Dedifferentiated amniotic fluid mesenchymal stem cell (primary cell): Measurements from ENCODE around the gene SLC19A1.
A peak's percentile ranks its signal among the peaks of the same experiment; 100 is the strongest.
"Not testable (repeated sequence)": the region's sequence is repeated elsewhere in the genome, so short reads cannot be mapped to it uniquely, and the experiment has no call there.

Experiments
- DNase-seq: peaks from one replicate; pipeline ENCODE4 v3.0.0-alpha.2; 2016; ENCODE audit errors: extremely low spot score

The SLC19A1 gene

GRCh38 chr21:45576838-45577737 lies 34.8 kb upstream of the SLC19A1 start:
- no peak for DNase-seq

- DNase-seq = no peak
Measured at GRCh38 chr21:45575993-45576837, 34.0 kb upstream of the SLC19A1 start.

- DNase-seq = no peak
Measured at GRCh38 chr21:45575304-45575992, 33.2 kb upstream of the SLC19A1 start.

GRCh38 chr21:45574691-45575090 lies 32.5 kb upstream of the SLC19A1 start:
- no peak for DNase-seq

- no peak for DNase-seq
Measured at GRCh38 chr21:45574081-45574501, 31.9 kb upstream of the SLC19A1 start.

- DNase-seq = no peak
Measured at GRCh38 chr21:45573452-45574035, 31.3 kb upstream of the SLC19A1 start.

- no peak for DNase-seq
Measured at GRCh38 chr21:45572783-45573451, 30.7 kb upstream of the SLC19A1 start.

GRCh38 chr21:45572231-45572630 lies 30.0 kb upstream of the SLC19A1 start:
- no peak for DNase-seq

GRCh38 chr21:45571641-45572040 lies 29.4 kb upstream of the SLC19A1 start:
- DNase-seq = no peak

GRCh38 chr21:45570826-45571601 lies 28.8 kb upstream of the SLC19A1 start:
- peak; percentile 51 for DNase-seq

GRCh38 chr21:45570071-45570470 lies 27.8 kb upstream of the SLC19A1 start:
- no peak for DNase-seq

GRCh38 chr21:45568383-45568782 lies 26.1 kb upstream of the SLC19A1 start:
- DNase-seq = no peak

- not testable (repeated sequence) for DNase-seq
Measured at GRCh38 chr21:45564137-45564536, 21.9 kb upstream of the SLC19A1 start.

- peak; percentile 37 for DNase-seq
Measured at GRCh38 chr21:45562965-45563364, 20.7 kb upstream of the SLC19A1 start.

GRCh38 chr21:45562402-45562801 lies 20.2 kb upstream of the SLC19A1 start:
- DNase-seq = no peak

GRCh38 chr21:45561241-45561640 lies 19.0 kb upstream of the SLC19A1 start:
- DNase-seq = not testable (repeated sequence)

- no peak for DNase-seq
Measured at GRCh38 chr21:45560106-45561021, 18.1 kb upstream of the SLC19A1 start.

GRCh38 chr21:45559216-45560105 lies 17.2 kb upstream of the SLC19A1 start:
- no peak for DNase-seq
